ENCODE results near the gene TIGAR.

Gene TIGAR

DNA sequence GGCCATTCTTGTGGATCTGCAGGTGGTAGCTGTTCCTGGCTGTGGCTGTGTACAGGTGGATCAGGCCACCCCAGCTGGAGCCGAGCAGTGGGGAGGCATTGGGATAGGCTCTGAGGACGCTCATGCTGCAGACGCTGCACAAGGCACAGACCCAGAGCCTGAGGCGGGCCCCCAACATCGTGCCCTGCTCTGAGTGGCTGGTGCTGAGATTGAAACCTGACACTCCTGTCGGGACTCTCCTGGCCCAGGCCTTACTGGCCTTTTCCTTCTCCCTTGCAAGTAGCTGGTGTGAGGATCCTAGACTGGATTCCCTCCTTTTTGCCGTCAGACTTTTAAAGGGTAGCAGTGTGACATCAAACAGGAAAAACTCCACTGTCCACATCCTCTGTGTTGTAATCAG is 58.4 kb downstream of the TIGAR start, which contains the start of gene FGF23:
FGF23 (minus strand) TSS at position 308 of the 400 bp plus-strand sequence; CDS start at position 178, 130 bp downstream.
- DNase-seq (ENCODE audit: low spot score), result no peak

DNA sequence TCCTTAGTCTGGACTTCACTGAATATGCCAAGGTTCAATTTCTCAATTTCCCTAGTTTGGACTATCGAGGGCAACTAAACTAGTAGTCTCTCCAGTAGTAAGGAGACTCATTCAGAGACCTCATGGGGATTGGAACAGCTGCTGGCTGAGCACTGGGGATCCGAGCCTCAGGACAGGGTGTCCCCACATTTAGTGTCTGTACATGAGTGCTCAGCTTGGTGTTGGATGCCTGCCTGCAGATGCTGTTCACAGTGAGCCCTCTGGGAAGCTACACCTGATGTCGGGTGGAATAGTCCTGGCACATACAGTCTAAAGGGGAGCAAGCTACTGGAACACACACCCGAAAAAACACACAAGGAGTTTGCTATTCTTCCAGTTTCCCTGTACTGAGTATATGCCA is 59.3 kb downstream of the TIGAR start:
- no peak for DNase-seq (ENCODE audit: low spot score)

DNA sequence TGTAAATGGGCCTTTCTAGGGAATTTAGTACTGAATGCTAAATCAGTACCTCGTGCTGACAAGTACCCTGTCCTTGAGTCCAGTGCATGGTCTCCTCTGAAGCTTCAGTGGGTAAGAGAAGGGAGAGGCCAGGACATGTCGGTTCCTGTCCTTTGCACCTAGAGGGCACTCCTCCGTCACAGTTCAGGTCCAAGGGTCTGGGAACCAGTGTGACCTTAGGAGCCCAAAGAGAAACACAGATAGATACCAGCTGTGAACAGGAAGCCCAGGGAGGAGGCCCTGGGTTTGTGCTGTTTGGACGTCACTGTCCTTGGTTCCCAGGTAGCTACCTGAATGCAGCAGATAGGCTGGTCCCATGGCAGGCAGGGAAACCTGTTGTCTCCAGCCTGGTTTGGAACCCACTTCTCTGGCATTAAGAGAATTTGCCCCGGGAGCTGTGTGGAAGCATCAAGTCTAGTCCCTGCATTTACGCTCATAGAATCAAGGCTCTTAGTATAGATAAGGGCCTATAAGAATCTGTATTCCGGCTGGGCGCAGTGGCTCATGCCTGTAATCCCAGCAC is 62.4 kb downstream of the TIGAR start:
- no peak for DNase-seq (ENCODE audit: low spot score)

DNA sequence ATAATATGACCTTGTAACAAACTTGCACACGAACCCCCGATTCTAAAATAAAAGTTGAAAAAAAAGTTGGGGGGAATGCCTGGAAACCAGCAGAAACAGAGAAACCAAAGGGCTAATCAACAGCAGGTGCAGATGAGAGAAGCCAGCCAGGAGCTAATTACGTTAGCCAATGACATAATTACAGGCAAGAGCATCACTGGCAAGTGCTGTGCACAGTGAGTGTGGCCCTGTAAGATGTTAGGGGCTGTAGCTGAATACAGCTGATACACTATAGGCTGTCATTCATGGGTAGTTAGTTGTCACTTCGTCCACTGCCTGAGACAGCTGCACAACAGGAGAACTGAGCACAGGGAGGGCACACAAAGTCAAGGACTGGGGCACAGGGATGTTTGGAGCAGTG is 65.8 kb downstream of the TIGAR start:
- DNase-seq (ENCODE audit: low spot score), result no peak

DNA sequence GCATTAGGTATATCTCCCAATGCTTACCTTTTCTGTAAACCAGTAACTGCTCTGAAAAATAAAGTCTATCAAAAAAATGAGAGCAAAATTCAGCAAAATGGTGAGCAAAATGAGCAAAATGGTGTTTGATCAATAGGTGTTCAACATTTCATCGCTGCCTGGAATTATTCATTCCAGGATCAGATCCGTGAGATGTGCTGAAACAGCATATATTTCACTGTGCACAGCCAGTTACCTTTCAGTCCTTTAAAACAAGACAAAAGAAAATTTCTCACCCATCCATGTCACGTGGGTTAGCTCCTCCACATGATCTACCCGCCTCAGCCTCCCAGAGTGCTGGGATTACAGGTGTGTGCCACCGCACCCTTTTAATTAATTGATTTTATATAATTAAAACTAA is 66.6 kb downstream of the TIGAR start:
- DNase-seq (ENCODE audit: low spot score), result no peak

DNA sequence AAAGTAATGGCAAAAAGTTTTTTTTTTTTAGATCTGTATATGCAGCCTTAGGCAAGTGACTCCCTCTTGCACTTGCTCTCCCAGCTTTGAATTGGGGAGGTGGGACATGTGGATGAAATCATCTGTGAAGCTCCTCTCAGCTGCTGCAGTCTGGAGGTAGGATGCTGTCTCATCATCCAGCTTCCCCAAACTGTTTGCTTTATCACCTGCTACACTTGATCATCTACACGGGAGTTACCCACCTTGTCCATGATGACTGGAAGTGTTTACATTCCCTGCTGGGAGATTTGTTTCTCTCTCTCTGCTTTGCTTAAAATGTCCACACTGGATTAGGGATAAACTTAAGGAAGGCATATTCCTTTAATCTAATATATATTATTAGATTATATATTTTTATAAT is 67.0 kb downstream of the TIGAR start:
- DNase-seq (ENCODE audit: low spot score), result no peak

DNA sequence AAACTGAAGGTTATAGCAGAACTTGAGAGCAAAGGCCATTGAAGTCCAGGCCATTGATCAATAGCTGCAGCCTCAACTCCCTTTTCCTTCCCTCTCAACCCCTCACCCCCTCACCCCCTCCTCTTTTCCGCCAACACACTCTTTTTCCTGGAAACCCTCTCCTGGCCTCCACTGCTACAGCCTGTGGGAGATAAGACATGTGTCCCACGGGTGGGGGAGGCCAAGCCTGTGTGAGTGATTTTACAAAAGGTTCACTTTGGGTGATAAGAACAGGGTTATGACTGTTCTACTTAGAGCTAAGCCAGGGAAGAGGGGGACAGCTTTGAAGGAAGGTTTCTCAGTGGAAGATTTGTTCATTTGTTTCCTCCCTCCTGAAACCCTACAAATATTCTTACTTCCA is 67.6 kb downstream of the TIGAR start:
- DNase-seq (ENCODE audit: low spot score), result no peak

DNA sequence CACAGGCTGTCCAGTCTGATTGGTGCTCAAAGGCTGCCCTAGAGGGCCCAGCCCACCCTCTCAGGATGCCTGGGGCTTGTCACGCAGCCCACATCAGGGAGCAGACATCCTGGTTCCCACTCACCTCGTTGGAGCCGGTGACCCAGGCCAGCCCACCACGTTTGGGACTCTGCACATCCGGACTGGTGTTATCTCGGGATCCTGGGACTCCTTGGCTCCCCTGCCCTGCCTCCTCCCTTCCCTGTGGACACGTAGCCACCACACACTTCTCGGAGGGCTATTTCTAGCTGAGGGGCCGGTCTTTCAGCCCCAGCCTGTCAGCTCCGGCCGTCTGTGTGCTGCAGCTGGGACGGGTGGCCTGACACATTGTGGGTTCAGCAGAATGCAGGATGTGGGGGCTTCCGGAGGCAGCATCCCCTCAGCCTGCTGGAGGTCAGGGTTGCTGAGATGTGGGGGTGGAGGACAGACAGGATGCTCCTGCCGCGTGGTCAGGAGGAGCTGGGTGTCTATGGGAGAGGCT is 71.3 kb downstream of the TIGAR start:
- DNase-seq (ENCODE audit: low spot score), result no peak

DNA sequence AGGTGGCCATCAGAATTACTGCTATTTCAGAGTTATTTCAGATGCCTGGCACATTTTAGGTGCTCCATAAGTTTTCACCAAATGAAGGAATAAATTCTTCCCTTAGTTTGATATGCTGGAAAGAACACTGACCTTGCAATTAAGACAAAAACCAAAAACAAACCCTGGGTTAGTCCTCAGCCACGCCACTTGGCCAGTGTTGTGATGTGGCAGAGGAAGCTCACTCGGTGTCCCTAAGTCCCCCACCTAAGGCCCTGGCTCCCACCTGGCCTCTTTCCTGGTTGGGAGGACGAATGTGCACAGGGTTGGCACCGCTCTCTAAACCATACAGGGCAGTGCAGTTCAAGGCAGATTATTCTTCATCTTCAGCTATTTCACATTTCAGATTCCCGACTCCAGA is 72.2 kb downstream of the TIGAR start:
- DNase-seq (ENCODE audit: low spot score), result no peak

DNA sequence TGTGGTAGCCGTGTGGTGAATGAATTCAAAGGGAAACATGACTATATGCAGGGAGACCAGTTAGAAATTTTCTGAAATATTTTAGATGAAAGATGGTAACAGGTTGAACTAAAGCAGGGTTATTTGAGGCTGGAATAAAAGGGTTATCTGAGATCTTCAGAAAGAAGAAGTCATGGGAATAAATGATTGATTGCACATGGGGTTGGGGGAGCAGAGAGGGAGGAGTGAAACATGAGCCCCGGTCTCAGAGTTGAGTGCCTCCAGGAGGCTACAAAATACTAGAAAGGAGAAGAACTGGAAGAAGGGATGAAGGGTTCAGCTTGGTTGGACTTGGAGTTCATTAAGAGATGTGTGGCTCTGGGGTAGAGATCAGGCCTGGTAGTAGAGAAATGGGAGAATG is 74.8 kb downstream of the TIGAR start:
- DNase-seq (ENCODE audit: low spot score), result no peak

DNA sequence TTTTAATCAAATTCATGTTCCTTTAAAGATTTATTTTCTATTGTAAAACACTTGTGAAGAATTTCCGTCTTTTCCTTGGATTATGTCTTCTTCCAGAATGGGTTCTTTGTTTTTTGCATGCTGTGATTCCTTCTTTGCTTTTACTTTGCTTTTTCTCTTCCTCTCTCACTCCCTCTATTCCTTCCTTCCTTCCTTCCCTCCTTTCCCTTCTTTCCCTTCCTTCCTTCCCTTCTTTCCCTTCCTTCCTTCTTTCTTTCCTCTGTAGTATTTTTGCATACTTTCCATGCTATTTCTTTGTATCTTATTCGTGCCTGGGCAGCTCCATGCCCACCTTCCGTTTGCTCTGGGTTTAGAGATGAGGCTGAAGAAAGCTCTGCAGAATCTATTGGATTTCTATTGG is 80.1 kb downstream of the TIGAR start:
- DNase-seq (ENCODE audit: low spot score), result no peak

DNA sequence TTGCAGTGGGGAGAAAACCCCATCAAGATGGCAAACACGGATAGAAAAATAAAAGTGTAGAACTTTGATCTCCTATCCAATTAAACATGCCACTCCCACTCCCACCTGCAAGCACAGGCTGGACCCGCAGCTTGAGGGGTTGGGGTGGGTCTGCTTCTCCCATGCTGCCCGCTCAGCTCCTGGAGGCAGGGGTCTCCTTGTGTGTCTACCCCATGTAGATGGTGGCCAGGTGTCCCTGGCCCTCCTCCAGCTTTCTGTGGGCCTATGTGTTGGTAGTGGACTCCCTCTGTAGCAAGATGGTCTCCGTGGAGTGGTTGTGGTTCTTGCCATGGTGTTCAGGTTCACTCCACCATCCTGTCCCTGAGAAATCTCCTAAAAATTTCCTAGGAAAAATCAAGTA is 82.0 kb downstream of the TIGAR start:
- DNase-seq (ENCODE audit: low spot score), result no peak
